ENCODE measurements around the gene FAM234B. TPM values are rescaled to one million over a fixed set of nuclear protein-coding genes. Genes with fewer than 3 reads are reported as not detected.

Gene FAM234B
- total RNA-seq, 1 experiment from 2014 or later, result 7.5 TPM

DNA sequence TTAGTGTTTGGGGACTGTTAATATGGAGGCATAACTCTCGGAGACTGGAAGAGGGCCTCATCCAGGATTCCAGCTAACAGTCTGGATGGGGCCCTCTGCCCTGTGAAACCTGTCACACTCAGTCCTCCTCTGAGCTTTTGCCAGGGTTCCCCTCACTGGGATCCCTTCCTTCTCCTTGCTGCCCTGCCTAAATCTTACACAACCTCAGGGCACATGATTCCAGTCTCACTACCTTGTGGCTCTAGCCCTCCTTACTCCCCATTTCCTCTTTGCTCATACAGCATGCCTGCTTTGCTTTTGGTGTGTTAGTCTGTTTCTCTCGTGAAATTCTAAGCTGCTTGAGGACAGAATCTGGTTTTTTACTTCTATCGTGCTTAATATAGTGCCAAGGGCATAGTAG, 60.2 kb downstream of the FAM234B start:
- H3K36me3 ChIP-seq (ENCODE audit: low read depth), result no peaks in the 10 kb centered on the region
- H4K20me1 ChIP-seq (ENCODE audit: insufficient read depth), result no peaks in the 10 kb centered on the region
- peaks cover 5% of the 10 kb centered on the region; the same call in 1 of the 2 replicates for H3K9me3 ChIP-seq (ENCODE audit: insufficient read depth, low read depth)
- intact Hi-C loops (cut with micrococcal nuclease; ENCODE audit: unreplicated experiment), result no loop called here
- no peak overlapping the region for H3K4me2 ChIP-seq
- ChIA-PET CTCF (no interaction called here), POLR2A (ENCODE audit: unreplicated experiment) (no interaction called here)
- H2AFZ ChIP-seq, result no peak overlapping the region
- no peaks in the 10 kb centered on the region for H3K9me2 ChIP-seq (ENCODE audit: insufficient read depth)
- peaks cover 7% of the 10 kb centered on the region; the same call in 1 of the 2 replicates for H3K79me2 ChIP-seq (ENCODE audit: low read depth)
- peaks cover 37% of the 10 kb centered on the region for H3F3A ChIP-seq (ENCODE audit: insufficient read depth, low read depth)
- DNase-seq, result no peak
- peak overlapping the region; percentile 97 for H3K27ac ChIP-seq
- BruUV-seq (replicated peaks), result no TSS peak
- H3K4me1 ChIP-seq (replicated peaks; ENCODE audit: insufficient read depth), result peaks cover 52% of the 10 kb centered on the region
- no peak overlapping the region for H3K4me3 ChIP-seq
- TF ChIP-seq EZH2 (IDR thresholded peaks at IDR 0.05; ENCODE audit: low read depth), result no peak
- TF ChIP-seq, protein P1, sequence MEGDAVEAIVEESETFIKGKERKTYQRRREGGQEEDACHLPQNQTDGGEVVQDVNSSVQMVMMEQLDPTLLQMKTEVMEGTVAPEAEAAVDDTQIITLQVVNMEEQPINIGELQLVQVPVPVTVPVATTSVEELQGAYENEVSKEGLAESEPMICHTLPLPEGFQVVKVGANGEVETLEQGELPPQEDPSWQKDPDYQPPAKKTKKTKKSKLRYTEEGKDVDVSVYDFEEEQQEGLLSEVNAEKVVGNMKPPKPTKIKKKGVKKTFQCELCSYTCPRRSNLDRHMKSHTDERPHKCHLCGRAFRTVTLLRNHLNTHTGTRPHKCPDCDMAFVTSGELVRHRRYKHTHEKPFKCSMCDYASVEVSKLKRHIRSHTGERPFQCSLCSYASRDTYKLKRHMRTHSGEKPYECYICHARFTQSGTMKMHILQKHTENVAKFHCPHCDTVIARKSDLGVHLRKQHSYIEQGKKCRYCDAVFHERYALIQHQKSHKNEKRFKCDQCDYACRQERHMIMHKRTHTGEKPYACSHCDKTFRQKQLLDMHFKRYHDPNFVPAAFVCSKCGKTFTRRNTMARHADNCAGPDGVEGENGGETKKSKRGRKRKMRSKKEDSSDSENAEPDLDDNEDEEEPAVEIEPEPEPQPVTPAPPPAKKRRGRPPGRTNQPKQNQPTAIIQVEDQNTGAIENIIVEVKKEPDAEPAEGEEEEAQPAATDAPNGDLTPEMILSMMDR (conservative IDR thresholded peaks at IDR 0.05), result no peak
- H3K27me3 ChIP-seq (ENCODE audit: insufficient read depth, low read depth), result no peaks in the 10 kb centered on the region

DNA sequence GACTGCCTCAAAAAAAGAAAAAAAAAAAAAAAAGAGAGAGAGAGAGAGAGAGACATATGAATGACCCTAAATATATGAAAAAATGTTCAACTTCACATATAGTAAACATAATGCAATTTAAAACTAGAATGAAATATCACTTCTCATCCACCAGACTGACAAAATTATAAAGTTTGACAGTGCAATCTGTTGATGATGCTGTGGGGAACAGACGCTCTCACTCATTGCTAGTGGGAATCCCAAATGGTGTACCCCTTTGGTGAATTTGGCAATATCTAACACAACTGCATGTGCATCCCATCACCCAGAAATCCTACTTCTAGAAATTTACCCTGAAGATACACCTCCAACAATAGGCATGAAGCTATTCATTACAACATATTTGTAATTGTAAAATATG, 61.6 kb downstream of the FAM234B start:
- Histone ChIP-seq H3K4me3 (no peak overlapping the region), H3K27ac (no peak overlapping the region), H3K9me2 (ENCODE audit: insufficient read depth) (no peaks in the 10 kb centered on the region), H3K4me1 (replicated peaks; ENCODE audit: insufficient read depth) (peaks cover 38% of the 10 kb centered on the region), H2AFZ (no peak overlapping the region), H4K20me1 (ENCODE audit: insufficient read depth) (no peaks in the 10 kb centered on the region), H3K4me2 (no peak overlapping the region), H3K9me3 (ENCODE audit: insufficient read depth, low read depth) (peaks cover 9% of the 10 kb centered on the region; the same call in 1 of the 2 replicates), H3K36me3 (ENCODE audit: low read depth) (no peaks in the 10 kb centered on the region), H3F3A (ENCODE audit: insufficient read depth, low read depth) (peaks cover 24% of the 10 kb centered on the region), H3K79me2 (ENCODE audit: low read depth) (no peaks in the 10 kb centered on the region), H3K27me3 (ENCODE audit: insufficient read depth, low read depth) (no peaks in the 10 kb centered on the region)
- intact Hi-C loops (cut with micrococcal nuclease; ENCODE audit: unreplicated experiment), result no loop called here
- ChIA-PET CTCF (no interaction called here), POLR2A (ENCODE audit: unreplicated experiment) (interaction anchor here (0.6 kb wide), 1 partner anchor 90 kb away, joined by 4 read pairs; no protein-coding TSS in a partner anchor)
- no TSS peak for BruUV-seq (replicated peaks)
- DNase-seq, result no peak
- TF ChIP-seq EZH2 (IDR thresholded peaks at IDR 0.05; ENCODE audit: low read depth), result no peak
- TF ChIP-seq, protein P1 (conservative IDR thresholded peaks at IDR 0.05), result no peak

DNA sequence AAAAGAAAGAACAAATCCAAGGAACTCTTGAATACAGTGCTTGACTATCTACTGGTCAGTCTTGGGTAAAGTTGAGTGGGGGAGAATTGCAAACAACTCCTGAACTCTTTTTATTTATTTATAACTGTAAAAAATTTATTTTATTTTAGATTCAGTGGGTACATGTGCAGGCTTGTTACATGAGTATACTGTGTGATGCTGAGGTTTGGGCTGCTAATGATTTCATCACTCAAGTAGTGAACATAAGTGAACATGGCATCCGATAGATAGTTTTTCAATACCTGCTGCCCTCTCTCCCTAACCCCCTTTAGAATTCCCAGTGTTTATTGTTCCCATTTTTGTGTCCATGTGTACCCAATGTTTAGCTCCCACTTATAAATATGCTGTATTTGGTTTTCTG, 62.5 kb downstream of the FAM234B start:
- H3K9me2 ChIP-seq (ENCODE audit: insufficient read depth), result no peaks in the 10 kb centered on the region
- intact Hi-C loops (cut with micrococcal nuclease; ENCODE audit: unreplicated experiment), result no loop called here
- no peaks in the 10 kb centered on the region for H4K20me1 ChIP-seq (ENCODE audit: insufficient read depth)
- no peaks in the 10 kb centered on the region for H3K36me3 ChIP-seq (ENCODE audit: low read depth)
- no peak overlapping the region for H3K4me3 ChIP-seq
- peaks cover 9% of the 10 kb centered on the region; the same call in 1 of the 2 replicates for H3K9me3 ChIP-seq (ENCODE audit: insufficient read depth, low read depth)
- H3K27me3 ChIP-seq (ENCODE audit: insufficient read depth, low read depth), result no peaks in the 10 kb centered on the region
- H3F3A ChIP-seq (ENCODE audit: insufficient read depth, low read depth), result peaks cover 19% of the 10 kb centered on the region
- ChIA-PET CTCF (no interaction called here), POLR2A (ENCODE audit: unreplicated experiment) (interaction anchor here (0.6 kb wide), 1 partner anchor 90 kb away, joined by 4 read pairs; no protein-coding TSS in a partner anchor)
- no peak overlapping the region for H3K4me2 ChIP-seq
- no peak overlapping the region for H3K27ac ChIP-seq
- no TSS peak for BruUV-seq (replicated peaks)
- no peak for TF ChIP-seq EZH2 (IDR thresholded peaks at IDR 0.05; ENCODE audit: low read depth)
- TF ChIP-seq, protein P1 (conservative IDR thresholded peaks at IDR 0.05), result no peak
- DNase-seq, result no peak
- no peaks in the 10 kb centered on the region for H3K79me2 ChIP-seq (ENCODE audit: low read depth)
- peaks cover 34% of the 10 kb centered on the region for H3K4me1 ChIP-seq (replicated peaks; ENCODE audit: insufficient read depth)
- H2AFZ ChIP-seq, result no peak overlapping the region
